COLO668 (cell line): Measurements from ENCODE around the gene NFKBIB.
A peak's percentile ranks its signal among the peaks of the same experiment; 100 is the strongest.
"Not testable (repeated sequence)": the region's sequence is repeated elsewhere in the genome, so short reads cannot be mapped to it uniquely, and the experiment has no call there.

ENCODE experiments used
- DNase-seq: peaks from one replicate; lab custom pipeline; 2025; ENCODE audit not compliant: unreplicated experiment; lab: John Stamatoyannopoulos, UW

The NFKBIB gene, protein sequence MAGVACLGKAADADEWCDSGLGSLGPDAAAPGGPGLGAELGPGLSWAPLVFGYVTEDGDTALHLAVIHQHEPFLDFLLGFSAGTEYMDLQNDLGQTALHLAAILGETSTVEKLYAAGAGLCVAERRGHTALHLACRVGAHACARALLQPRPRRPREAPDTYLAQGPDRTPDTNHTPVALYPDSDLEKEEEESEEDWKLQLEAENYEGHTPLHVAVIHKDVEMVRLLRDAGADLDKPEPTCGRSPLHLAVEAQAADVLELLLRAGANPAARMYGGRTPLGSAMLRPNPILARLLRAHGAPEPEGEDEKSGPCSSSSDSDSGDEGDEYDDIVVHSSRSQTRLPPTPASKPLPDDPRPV

DNA sequence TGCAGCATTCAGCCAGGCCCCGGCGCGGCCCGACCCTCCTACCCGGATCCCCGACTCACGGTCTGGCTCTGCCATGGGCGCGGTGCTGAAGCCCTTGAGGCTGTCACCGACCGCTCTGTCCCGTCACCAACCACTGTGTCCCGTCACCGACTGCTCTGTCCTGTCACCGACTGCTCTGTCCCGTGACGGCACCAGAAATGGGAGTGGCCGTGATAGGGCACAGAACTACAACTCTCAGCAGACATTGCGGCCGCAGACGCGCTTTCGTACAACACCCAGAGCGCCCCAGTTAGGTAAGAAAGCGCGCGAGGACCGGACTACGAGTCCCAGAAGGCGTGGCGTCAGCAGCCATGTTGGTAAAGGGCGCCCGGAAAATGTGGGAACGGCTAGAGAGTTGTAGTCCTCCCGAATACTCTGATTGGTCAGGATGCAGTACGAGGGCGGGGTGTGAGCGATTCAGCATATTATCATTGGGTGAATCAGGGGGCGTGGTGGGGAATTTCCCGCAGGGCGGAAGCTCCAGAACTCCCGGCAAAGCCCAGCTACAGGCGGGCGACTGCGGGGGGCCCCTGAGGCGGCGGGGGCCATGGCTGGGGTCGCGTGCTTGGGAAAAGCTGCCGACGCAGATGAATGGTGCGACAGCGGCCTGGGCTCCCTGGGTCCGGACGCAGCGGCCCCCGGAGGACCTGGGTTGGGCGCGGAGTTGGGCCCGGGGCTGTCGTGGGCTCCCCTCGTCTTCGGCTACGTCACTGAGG lies at the start of gene NFKBIB, which contains the start of gene SIRT2:
Gene NFKBIB (plus strand): TSS at position 523 of the 755 bp plus-strand sequence. CDS start 64 bp downstream, at position 587.
Gene SIRT2 (minus strand): TSS at position 172 of the 755 bp plus-strand sequence. CDS start 97 bp downstream, at position 75.
- peak; percentile 99 for DNase-seq

- peak; percentile 100 for DNase-seq
Observed at GRCh38 chr19:38850436-38850975, 49.3 kb upstream of the NFKBIB start.

- peak; percentile 45 for DNase-seq
Observed at GRCh38 chr19:38850976-38851621, 48.7 kb upstream of the NFKBIB start.

DNA sequence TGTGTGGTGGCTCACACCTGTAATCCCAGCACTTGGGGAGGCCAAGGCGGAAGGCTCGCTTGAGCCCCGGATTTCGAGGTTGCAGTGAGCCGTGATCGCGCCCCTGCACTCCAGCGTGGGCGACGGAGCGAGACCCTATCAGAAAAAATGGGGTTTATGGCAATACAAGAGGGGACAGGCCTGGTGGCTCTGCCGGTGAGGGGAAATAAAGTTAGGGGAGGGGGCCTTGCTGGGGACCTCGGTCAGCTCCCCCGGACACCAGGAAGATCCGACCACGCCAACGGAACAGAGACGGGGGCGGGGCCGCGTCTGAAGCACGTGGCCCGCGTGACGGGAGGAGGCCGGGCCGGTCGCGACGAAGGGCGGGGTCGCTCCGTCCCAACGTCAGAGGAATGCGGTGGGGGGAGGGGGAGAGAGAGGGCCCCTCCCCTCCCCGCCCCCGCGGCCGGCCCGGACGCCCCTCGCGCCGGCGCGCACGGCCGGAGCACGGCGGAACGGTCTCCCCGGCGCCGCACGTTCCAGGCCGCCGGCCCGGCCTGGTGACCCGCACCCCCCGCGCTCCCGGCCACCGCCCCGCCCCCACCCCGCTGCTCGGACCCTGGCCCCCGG lies 48.0 kb upstream of the NFKBIB start:
- peak; percentile 95 for DNase-seq

DNA sequence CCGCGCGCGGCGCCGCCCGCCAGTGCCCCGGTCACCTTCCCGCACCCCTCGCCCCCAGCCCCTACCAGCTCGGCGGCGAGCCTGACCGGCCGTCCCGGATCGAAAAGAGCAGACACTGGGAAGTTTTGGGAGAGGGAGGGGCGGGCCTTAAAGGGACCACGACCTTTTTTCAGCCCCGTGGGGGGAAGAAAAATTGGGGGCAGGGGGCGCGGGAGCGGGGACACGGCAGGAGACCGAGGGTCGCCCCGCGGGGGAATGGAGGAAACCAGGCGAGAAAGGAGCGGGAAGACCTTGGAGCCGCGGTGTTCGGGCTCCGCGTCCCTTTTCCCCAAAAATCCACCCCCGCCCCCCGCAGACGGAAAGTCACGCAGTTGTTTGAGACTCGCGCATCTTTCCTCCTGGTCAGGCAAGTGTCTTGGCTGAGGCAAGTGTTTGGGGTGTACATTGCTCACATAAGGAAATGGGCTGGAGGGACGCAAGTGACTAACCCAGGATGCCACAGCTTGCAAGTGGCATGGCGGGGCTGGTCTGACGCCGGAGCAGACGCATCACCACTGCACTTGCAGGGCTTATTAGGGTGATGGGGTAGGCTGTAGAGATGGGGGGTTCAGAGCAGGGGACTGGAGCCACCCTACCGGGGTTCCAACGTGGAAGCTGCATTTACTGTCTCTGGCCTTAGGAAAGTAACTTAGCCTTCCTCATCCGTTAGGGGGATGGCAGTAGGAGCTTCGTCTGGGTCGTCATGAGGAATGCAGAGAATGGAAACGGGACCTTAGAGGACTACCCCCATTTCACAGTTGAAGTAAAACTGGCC lies 47.3 kb upstream of the NFKBIB start:
- DNase-seq: peak; percentile 24

GRCh38 chr19:38853214-38853613 lies 46.6 kb upstream of the NFKBIB start:
- no peak for DNase-seq

DNA sequence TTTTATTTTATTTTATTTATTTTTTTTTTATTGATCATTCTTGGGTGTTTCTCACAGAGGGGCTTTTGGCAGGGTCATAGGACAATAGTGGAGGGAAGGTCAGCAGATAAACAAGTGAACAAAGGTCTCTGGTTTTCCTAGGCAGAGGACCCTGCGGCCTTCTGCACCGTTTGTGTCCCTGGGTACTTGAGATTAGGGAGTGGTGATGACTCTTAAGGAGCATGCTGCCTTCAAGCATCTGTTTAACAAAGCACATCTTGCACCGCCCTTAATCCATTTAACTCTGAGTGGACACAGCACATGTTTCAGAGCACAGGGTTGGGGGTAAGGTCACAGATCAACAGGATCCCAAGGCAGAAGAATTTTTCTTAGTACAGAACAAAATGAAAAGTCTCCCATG lies 44.8 kb upstream of the NFKBIB start:
- not testable (repeated sequence) for DNase-seq

GRCh38 chr19:38855751-38856150 lies 44.0 kb upstream of the NFKBIB start:
- not testable (repeated sequence) for DNase-seq

DNA sequence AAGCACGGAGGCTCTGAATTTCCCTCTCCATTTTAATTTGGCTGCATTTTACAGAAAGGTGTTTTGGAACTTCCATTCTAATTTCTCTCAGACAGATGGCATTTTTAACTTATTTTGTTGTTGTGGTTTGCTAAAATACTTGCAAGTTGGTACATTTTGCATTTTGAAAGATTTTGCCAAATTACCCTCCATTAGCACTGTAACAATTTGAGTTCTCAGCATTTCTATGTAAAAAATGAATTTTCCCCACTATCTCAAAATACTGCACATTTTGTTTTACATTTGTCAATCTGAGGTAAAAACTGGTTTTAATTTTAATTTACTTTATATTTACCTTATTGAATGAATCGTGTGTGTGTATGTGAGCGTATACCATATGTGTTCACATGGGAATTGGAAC lies 43.0 kb upstream of the NFKBIB start:
- no peak for DNase-seq

DNA sequence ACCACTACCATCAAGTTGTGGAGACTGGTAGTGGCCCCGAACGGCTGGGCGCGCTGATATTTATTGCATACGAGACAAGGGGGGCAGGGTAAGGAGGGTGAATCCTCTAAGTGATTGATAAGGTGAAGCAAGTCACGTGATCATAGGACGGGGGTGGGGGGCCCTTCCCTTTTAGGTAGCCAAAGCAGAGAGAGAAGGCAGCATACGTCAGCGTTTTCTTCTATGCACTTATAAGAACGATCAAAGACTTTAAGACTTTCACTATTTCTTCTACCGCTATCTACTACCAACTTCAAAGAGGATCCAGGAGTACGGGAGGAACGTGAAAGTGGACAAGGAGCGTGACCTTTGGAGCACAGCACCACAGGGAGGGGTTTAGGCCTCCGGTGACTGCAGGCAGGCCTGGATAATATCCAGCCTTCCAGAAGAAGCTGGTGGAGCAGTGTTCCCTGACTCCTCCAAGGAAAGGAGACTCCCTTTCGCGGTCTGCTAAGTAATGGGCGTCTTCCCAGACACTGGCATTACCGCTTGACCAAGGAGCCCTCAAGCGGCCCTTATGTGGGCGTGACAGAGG lies 40.1 kb upstream of the NFKBIB start:
- not testable (repeated sequence) for DNase-seq

- DNase-seq: no peak
Observed at GRCh38 chr19:38861368-38861767, 38.4 kb upstream of the NFKBIB start.

DNA sequence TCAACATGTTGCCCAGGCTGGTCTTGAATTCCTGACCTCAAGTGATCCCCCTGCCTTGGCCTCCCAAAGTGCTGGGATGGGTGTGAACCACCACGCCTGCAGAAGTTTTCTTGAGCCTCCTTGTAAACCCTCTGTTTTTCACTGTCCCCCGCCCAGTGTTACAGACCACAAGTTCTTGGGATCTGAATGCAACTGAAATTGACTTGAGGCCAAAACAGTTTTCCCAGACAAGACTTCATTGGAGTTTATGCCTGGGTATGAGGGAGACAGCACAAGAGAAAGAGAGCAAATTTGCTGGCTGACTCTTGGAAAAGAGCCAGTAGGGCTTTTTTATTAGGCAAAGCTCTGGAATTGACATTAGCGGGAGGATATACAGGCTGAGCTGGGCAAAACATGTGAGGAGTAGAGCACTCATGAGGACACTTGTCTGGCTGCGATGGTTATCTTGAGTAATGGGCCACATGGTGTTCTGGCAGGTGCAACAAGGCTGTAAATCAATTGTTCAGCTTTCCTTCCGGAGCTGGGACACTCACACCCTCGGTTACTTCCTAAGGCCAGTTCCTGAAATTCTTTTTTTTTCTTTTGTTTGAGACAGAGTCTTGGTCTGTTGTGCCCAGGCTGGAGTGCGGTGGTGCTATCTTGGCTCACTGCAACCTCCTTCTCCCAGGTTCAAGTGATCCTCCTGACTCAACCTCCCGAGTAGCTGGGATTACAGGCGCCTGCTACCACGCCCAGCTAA lies 37.3 kb upstream of the NFKBIB start:
- peak; percentile 42 for DNase-seq

GRCh38 chr19:38867171-38867780 lies 32.5 kb upstream of the NFKBIB start:
- no peak for DNase-seq

- no peak for DNase-seq
Observed at GRCh38 chr19:38868551-38868950, 31.2 kb upstream of the NFKBIB start.

DNA sequence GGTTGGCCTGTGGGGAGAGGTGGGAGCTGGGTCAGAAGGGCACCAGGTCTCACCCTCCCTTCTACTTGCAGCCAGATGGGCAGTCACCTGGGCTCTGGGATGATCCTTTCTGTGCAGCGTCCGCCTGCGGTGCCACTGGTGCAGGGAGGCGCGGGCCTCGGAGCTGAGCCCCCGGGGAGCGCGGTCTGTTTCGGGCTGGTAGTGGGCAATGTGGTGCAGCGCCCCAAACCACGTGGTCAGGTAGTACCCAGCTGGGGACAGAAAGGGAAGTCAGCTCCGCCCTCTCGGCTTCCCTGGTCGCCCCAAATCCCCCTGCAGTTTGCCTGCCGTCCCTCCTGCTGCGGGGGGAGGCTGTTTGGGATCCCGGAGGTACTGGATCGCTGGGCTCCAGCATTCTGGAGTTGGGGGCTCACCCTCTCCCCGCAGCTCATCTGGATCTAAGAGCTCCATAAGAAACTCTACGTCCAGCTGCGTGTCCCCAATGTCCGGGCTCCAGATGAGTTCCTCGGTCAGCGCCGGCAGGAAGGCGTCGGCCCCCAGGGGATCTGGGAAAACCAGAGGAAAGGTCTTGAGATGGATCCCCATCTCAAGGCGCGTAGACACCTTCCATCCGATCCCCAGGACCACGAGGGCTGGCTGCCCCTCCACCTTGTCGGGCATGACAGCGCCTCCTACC lies 30.5 kb upstream of the NFKBIB start:
- DNase-seq: no peak

- peak; percentile 15 for DNase-seq
Observed at GRCh38 chr19:38869836-38870607, 29.7 kb upstream of the NFKBIB start.

DNA sequence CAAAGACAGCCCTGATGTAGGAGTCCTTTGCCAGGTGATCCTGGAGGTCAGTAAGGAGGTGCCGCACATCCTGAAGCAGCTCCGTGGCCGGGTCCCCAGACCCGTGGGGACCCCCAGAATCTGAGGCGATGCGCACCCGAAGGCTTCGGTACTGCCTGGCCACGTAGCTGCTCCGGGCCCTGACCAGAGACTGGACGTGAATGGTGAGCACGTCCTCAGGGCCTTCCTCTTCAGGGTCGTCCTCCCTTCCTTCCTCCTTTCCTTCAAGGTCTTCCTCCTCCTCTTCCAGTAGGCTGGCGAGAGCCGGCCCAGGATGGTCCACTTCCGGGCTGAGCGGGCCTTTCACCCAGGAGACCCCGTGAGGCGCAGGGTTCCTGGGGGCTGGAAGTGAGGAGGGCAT lies 29.2 kb upstream of the NFKBIB start:
- no peak for DNase-seq
